NCI-H187 (cell line): ENCODE data around the gene SETBP1.

ENCODE experiments used
- DNase-seq, 2 experiments: peaks; one replicate each; lab custom pipeline; 2025; lab: John Stamatoyannopoulos, UW

SETBP1 gene

GRCh38 chr18:44680273-44681075 lies at the start of gene SETBP1:
Gene SETBP1, plus strand, starts transcription at chr18:44680888. Its CDS starts 20,459 bp downstream, at chr18:44701347.
- DNase-seq: peak in 1 of 2 experiments; percentile 12

DNA sequence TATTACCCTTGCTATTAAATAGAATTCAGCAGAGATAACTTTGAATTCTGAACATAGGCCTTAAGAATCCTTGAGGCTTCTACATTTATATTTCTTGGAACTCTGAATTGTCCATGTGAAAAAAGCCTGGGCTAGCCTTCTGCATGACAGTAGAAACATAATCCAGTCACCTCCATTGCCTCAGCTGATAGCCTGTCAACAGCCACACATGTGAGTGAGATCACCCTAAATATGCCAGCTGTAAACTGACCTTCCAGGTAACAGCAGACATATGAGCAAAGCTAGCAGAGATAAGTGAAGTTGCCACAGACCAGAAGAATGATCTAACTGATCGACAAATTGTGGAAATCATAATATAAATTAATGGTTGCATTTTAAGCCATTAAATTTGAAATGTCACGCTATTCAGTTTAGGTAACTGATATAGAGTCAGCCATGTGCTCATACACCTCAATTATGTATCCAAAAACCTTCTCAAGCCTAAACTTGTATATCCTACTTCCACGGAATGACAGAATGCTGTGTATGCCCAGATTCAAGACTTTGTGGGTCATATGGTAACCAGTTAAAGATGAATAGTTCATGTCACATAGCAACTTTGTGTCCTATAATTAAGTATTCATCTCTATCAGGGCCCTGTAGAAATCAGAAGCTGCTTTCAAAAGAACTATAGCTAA lies 48.1 kb upstream of the SETBP1 start:
- no peak for DNase-seq

DNA sequence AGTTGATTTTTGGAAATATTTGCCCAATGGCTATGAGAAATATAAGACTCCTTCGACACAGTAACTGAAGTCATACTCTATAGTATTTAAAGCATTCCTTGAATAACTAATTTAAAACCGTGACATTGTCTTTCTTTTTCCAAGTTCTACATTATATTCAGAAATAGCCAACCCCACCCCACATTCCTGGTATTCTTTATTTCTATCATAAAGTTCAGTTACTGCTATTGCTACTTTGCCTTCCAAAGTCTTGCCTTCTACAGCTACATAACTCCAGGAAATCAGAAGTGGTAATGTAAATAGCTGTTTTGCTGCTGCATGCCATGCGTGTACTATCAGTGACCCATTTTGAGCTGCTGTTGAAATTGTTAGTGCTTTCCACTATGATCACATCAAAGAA lies 45.1 kb upstream of the SETBP1 start:
- no peak for DNase-seq

DNA sequence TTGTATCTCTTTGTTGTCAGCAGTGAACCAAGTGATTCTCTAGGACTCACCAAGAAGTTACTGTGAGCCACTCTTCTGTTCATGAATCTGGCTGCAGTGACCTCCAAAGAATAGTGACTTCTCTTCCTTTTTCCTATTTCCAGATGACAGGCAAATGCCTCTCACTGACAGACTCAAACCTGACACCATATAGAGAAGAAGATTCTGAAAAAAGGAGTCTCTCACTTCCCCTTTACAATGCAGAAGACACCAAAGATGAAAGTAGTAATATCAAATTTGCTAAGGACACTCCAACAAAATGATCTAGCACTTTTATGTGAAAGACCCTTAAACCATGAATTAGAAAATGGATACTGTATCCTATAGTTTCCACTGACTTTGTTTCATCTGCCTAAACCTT lies 44.4 kb upstream of the SETBP1 start:
- DNase-seq: no peak

GRCh38 chr18:44637210-44638033 lies 43.3 kb upstream of the SETBP1 start:
- DNase-seq: no peak

GRCh38 chr18:44638034-44638540 lies 42.6 kb upstream of the SETBP1 start:
- no peak for DNase-seq

- no peak for DNase-seq
Observed at GRCh38 chr18:44638811-44639210, 41.9 kb upstream of the SETBP1 start.

- DNase-seq: no peak
Observed at GRCh38 chr18:44643004-44643403, 37.7 kb upstream of the SETBP1 start.

- no peak for DNase-seq
Observed at GRCh38 chr18:44651478-44651877, 29.2 kb upstream of the SETBP1 start.

DNA sequence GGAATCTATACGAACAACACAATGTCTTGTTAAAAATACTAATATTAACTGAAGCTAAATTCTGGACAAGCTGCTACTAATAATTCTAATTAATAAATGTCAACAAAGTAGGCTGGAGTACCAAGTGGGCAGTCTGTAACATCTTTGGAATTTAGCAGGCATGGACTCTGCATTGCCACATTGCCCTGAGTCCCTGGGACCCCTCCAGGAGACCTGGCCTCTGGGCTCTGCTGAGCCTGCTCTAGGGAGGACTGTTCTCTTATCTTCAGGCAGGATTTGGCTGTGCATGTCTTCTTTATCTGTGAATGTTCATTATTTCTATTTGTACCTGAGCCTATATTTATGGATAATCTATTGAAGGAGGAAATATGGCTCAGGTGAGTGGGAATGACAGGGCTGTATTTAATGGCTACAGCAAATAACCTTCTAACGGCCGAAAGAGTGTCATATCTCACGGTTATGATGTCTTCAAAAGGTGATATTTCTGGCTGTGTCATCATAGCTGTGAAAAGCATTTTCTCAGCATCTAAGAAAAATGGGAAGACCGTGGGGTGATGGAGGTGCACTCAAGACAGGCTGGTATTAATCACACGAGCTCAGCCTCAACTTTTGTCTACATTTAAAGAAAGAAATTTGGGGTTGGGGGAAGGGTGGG lies 28.6 kb upstream of the SETBP1 start:
- DNase-seq: no peak

DNA sequence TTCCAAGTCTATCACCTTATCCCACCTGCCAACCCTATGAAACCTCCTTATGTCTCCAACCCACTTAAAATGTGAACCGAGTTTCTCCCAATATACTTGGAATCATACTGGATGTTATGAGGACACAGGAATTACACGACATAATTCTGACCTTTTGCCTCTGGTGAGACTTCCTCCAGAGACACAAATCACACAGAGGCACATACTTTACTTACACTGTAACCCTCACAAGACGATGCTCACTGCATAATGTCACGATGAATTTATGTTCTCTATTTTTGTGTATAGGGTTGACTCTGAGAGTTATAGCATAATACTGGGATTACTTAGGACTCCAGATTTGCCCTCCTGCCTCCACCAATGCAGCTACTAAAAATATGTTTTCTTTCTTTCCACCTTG lies 28.0 kb upstream of the SETBP1 start:
- DNase-seq: no peak

DNA sequence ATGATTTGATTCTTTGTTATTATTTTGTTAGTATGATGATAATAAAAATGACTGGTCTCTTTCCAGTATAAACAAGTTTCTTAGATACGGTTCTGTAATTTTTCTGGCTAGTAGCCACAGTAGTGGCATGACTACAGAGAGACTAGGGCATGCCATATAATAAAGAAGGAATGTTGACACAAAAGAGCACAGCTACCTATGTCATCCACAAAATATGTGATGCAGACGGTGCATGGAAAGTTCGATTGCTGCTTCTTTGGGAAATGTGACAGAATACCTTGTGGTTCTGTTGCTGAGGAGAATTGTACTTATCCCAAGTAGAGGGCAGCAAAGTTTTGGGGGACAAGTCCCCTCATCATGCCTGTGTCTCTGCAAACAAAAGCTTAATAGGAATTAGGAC lies 26.1 kb upstream of the SETBP1 start:
- no peak for DNase-seq

GRCh38 chr18:44655435-44655834 lies 25.3 kb upstream of the SETBP1 start:
- DNase-seq: no peak

- DNase-seq: no peak
Observed at GRCh38 chr18:44659771-44660170, 20.9 kb upstream of the SETBP1 start.

GRCh38 chr18:44668270-44668975 lies 12.3 kb upstream of the SETBP1 start:
- no peak for DNase-seq

DNA sequence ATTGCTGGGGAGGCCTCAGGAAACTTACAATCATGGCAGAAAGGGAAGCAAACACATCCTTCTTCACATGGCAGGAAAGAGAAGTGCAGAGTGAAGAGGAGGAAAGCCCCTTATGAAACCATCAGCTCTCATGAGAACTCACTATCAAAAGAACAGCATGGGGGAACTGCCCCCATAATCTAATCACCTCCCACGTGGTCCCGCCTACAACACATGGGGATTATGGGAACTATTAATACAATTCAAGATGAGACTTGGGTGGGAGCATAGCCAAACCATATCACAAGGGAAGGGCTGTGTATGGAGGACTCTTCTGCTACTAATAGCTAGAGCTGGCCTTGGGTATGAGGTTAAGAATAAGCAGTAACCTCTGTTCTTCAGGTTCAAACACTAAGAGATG lies 8.8 kb upstream of the SETBP1 start:
- DNase-seq: no peak

DNA sequence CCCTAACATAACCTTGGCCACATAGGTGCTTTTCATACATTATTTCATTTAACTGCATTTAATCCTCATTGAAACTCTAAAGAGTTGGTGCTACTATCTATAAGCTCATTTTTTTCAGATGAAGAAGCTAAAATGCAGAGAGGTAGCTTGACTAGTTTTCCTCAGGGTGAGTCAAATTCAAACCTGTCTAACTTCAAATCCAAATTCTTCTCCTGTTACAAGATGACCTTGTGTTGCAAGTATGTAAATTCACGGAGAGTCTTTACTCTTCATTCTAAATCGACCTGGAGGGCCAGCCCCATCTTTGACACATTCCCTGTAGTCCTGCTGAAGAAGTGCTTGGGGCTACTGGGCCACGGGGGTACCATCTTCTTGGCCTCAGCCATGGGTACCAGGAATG lies 8.2 kb upstream of the SETBP1 start:
- no peak for DNase-seq

DNA sequence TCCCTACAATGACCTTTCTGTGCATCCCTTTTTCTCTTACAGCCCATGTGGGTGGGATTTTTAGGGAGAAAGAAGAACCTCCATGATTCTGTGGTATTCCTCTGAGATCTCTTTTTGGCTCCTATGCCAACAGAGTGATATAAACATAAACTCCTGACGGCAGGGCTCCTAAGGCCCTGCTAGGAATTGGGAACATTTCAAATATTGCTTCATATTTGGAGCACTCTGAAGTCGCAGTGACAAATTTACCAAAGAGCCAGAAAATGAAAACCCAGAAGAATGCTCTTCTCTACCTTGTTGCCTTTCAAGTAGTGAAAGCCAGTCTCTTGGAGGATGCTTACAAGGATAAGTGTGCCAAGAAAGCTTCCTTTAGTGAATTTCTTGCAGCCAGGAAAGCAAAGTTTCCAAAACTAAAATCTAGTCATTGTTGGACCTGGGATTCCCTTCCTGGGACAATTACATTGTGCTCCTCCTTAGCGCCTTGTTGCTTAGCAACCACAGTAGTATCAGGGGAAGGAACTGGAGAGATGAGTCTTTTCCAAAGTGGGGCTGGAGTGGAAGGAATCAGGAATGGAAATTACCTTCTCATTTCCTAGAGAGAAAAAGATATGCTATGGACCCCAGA lies 7.3 kb upstream of the SETBP1 start:
- no peak for DNase-seq

GRCh38 chr18:44677933-44678332 lies 2.8 kb upstream of the SETBP1 start:
- DNase-seq: no peak

DNA sequence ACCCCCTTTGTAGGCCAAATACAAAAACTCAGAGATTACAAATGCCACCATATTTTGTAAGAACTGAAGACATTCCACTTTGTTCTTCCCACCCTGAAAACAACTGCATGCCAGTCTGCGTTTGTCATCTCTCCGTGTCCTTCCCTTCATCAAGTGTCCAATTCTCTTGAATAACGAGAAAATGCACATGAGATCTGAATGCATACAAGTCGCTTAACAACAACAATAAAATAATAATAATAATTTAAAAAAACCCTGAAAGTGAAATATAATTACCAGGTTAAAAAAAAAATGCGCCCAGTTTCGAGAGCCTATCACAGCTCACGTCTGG lies 2.0 kb upstream of the SETBP1 start:
- no peak for DNase-seq
